Fibroblast of lung (primary cell): ENCODE results near the gene PDIK1L. TPM values are rescaled to one million over a fixed set of nuclear protein-coding genes. Genes with fewer than 3 reads are reported as not detected.

Experiments
- DNase-seq, 2 donors: peaks; one replicate each; pipeline versions ENCODE4 v3.0.0 to v3.0.0-alpha.2; 2010; ENCODE audit warnings: low read depth in 2 of 2
- H2AFZ ChIP-seq: 2 replicates; pipeline ENCODE4 v1.5.1; 2012; ENCODE audit warnings: low read length, control low read depth, inconsistent platforms
- H3K27ac ChIP-seq: 2 replicates; pipeline ENCODE4 v1.5.1; 2011; ENCODE audit warnings: low read length, control low read depth; ENCODE audit not compliant: insufficient read depth
- H3K27me3 ChIP-seq: 2 replicates; pipeline ENCODE4 v1.5.1; 2011; ENCODE audit warnings: mild to moderate bottlenecking, low read length; ENCODE audit not compliant: control insufficient read depth, insufficient read depth
- H3K36me3 ChIP-seq: 2 replicates; pipeline ENCODE4 v1.5.1; 2011; ENCODE audit warnings: low read length; ENCODE audit not compliant: control insufficient read depth, insufficient read depth
- H3K4me1 ChIP-seq: 2 replicates; pipeline ENCODE4 v1.5.1; 2011; ENCODE audit warnings: low read length; ENCODE audit not compliant: control insufficient read depth, insufficient read depth; ENCODE audit errors: extremely low read depth
- H3K4me2 ChIP-seq: 2 replicates; pipeline ENCODE4 v1.5.1; 2011; ENCODE audit warnings: low read length, control low read depth; ENCODE audit not compliant: insufficient read depth; ENCODE audit errors: extremely low read depth
- H3K4me3 ChIP-seq, 4 experiments: fragments of 200-600 bp in 1 of 4; sonication (generic) in 1 of 4; replicated peaks in 1 of 4; 2 replicates each; pipeline ENCODE4 v1.5.1; 2011 to 2016; ENCODE audit warnings: low read length in 4 of 4, low read depth in 3 of 4, mild to moderate bottlenecking in 3 of 4, control low read depth in 2 of 4, inconsistent platforms in 1 of 4, mixed read lengths in 1 of 4; ENCODE audit not compliant: insufficient read depth in 1 of 4; ENCODE audit errors: control extremely low read depth in 1 of 4
- H3K79me2 ChIP-seq: 2 replicates; pipeline ENCODE4 v1.5.1; 2012; ENCODE audit warnings: mild to moderate bottlenecking, low read length, inconsistent platforms; ENCODE audit not compliant: control insufficient read depth, insufficient read depth
- H3K9ac ChIP-seq: 2 replicates; pipeline ENCODE4 v1.5.1; 2011; ENCODE audit warnings: mild to moderate bottlenecking, low read length, control low read depth; ENCODE audit not compliant: insufficient read depth
- H3K9me3 ChIP-seq: 2 replicates; pipeline ENCODE4 v1.5.1; 2012; ENCODE audit warnings: low read depth, low read length; ENCODE audit not compliant: control insufficient read depth, insufficient read depth
- H4K20me1 ChIP-seq: 2 replicates; pipeline ENCODE4 v1.5.1; 2011; ENCODE audit warnings: low read length; ENCODE audit not compliant: control insufficient read depth, insufficient read depth; ENCODE audit errors: extremely low read depth
- CTCF ChIP-seq, 2 donors: IDR thresholded peaks in 1 of 2; conservative IDR thresholded peaks in 1 of 2; 1 replicate in 1 of 2; 2 replicates in 1 of 2; pipeline ENCODE4 v1.5.1; 2011 to 2012; ENCODE audit warnings: low read length in 2 of 2, control low read depth in 1 of 2, inconsistent platforms in 1 of 2, low read depth in 1 of 2, mild to moderate bottlenecking in 1 of 2
- EZH2 ChIP-seq: IDR thresholded peaks from 2 replicates; pipeline ENCODE4 v1.5.1; 2012; ENCODE audit warnings: low read length, control low read depth, mild to moderate bottlenecking; ENCODE audit errors: missing control alignments
- polyA plus RNA-seq, 2 donors: library from polyadenylated mRNA; depleted of rRNA in 1 of 2; stranded (reverse) in 1 of 2; unstranded in 1 of 2; fragments of >200 nt; gene quantifications; 2 replicates each; pipeline ENCODE4 v1.2.1, GENCODE V29; 2011 to 2012; ENCODE audit warnings: missing spikeins in 1 of 2
- total RNA-seq: library from RNA; depleted of rRNA; stranded (reverse); fragments of >200 nt; gene quantifications from 2 replicates; pipeline ENCODE4 v1.2.1, GENCODE V29; 2014

Gene PDIK1L
- total and polyA plus RNA-seq, 2 donors (not counting 1 experiment from before 2014, with no cell fraction given), result 3.0 to 4.3 TPM

DNA sequence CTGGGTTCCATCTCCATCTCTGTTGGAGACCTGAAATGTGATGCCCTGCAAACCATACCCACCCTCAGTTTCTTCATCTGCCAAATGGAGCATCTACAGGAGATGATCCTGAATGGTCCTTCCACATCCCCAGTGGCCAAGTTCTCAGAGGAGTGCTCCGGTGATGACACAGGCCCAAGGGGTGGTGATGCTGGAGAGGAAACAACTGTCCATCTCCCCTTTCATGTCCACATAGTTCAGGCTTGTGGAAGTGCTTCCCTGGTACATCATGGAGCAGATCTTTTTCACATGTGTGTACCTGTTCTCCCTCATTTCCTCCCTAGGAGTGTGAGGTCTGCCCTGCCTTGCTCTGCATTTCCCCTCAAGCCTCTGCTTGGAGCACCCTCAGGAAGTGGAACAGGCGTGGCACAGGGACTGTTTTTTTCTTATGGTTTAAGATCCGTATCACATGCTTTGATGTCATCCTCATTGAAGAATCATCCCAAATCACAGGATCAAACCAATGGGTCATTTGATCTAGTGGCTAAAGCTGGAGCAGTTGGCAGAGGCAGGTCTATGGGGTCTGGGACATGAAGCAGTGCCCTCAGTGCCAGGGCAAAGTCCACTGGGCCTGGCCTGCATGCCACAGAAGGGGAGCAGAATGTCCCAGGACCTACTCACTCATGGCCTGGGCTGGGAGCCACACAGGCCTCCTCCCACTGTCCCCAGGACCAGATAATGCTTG is 36.0 kb upstream of the PDIK1L start:
- H3K36me3 ChIP-seq, result no peaks in the 10 kb centered on the region
- H3K4me3 ChIP-seq, result no peak overlapping the region
- H3K4me2 ChIP-seq, result no peak overlapping the region
- no peaks in the 10 kb centered on the region for H4K20me1 ChIP-seq
- TF ChIP-seq CTCF (conservative IDR thresholded peaks at IDR 0.05 in 1 of 2, IDR thresholded peaks at IDR 0.05 in 1 of 2; ENCODE audit: low read depth in 1 of 2, low read length in 2 of 2) (no peak), EZH2 (no peak)
- H3K79me2 ChIP-seq, result no peaks in the 10 kb centered on the region
- no peaks in the 10 kb centered on the region for H3K9me3 ChIP-seq
- no peak overlapping the region for H3K27ac ChIP-seq
- H2AFZ ChIP-seq, result no peak overlapping the region
- no peak overlapping the region for H3K9ac ChIP-seq
- H3K4me1 ChIP-seq, result no peaks in the 10 kb centered on the region
- DNase-seq, result no peak
- H3K27me3 ChIP-seq, result peaks cover 21% of the 10 kb centered on the region

- Histone ChIP-seq H3K27ac (no peak overlapping the region), H3K4me2 (no peak overlapping the region), H3K27me3 (peaks cover 12% of the 10 kb centered on the region), H3K9me3 (no peaks in the 10 kb centered on the region), H3K36me3 (no peaks in the 10 kb centered on the region), H4K20me1 (no peaks in the 10 kb centered on the region), H3K79me2 (no peaks in the 10 kb centered on the region), H3K4me1 (no peaks in the 10 kb centered on the region), H2AFZ (no peak overlapping the region), H3K9ac (no peak overlapping the region), H3K4me3 (no peak overlapping the region)
- TF ChIP-seq EZH2 (no peak), CTCF (conservative IDR thresholded peaks at IDR 0.05 in 1 of 2, IDR thresholded peaks at IDR 0.05 in 1 of 2; ENCODE audit: low read depth in 1 of 2, low read length in 2 of 2) (no peak)
- DNase-seq, result no peak
These were observed 34.1 kb upstream of the PDIK1L start for GRCh38 chr1:26077524-26077923.

GRCh38 chr1:26078286-26079177 is 33.1 kb upstream of the PDIK1L start:
- H3K4me2 ChIP-seq, result no peak overlapping the region
- H2AFZ ChIP-seq, result no peak overlapping the region

More at GRCh38 chr1:26078286-26079177, 33.1 kb upstream of the PDIK1L start:
- Histone ChIP-seq H3K9ac (no peak overlapping the region), H3K4me1 (no peaks in the 10 kb centered on the region), H3K4me3 (no peak overlapping the region), H3K9me3 (no peaks in the 10 kb centered on the region), H4K20me1 (no peaks in the 10 kb centered on the region), H3K27me3 (peaks cover 15% of the 10 kb centered on the region), H3K79me2 (no peaks in the 10 kb centered on the region), H3K27ac (no peak overlapping the region), H3K36me3 (no peaks in the 10 kb centered on the region)
- no peak for DNase-seq
- TF ChIP-seq EZH2 (no peak), CTCF (conservative IDR thresholded peaks at IDR 0.05 in 1 of 2, IDR thresholded peaks at IDR 0.05 in 1 of 2; ENCODE audit: low read depth in 1 of 2, low read length in 2 of 2) (no peak)
